ENCODE measurements around the gene ZNF516. TPM values are rescaled to one million over a fixed set of nuclear protein-coding genes. Genes with fewer than 3 reads are reported as not detected.
A peak's percentile ranks its signal among the peaks of the same experiment; 100 is the strongest.

Gene ZNF516
- total and polyA plus RNA-seq, 9 donors, result 13.5 to 110 (median 95.2) TPM

DNA sequence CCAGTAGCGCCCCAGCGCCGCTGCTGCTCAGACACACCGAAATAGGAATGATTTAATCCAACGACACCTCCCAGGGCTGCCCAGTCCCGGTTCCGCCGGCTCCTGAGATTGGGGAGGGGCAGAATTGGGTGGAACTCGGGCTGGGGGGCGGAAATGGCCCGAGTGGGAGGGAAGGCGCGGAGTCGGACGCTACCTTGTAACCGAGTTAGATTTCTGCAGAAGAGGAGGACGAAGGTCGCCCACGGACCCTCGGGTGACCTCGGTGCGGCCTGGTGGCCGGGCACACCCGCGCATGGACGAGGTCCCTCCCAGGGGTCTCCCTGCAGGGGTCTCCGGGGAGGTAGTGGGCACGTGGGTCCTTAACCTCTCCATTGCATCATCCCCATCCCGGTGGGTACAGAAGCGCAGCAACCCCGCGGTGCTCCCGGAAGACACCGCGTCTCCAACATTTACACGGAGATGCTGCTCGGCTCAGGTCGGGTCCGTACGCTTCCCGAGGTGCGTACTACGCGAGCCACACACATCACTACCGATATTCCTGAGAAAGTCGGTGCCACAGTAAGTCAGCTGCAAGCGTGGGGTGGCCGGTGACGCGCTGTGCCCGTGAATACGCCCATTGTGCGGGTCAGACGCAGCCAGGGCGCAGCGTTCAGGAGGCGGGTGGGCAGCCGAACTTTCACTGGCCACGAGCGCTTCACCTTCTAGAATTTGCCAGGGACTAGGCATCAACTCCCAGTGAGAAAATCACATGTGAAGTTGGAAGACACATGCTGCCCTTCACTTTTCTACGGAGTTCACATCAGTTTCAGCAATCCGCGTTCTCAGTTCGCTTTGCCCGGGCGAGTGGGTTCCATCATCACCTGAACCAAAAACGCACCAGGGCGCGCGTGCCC is 3.0 kb downstream of the ZNF516 start:
- peak in 4 of 5 donors; percentile 46 to 70 (median 65) for DNase-seq
- 0 to 1% (median 1%) methylated on average over 56 to 70 of the region's 70 CpGs for WGBS, 3 donors
- intact Hi-C loops (cut with DNase I), result loop anchor here in 1 of 4 donors (5.0 kb wide), 1 partner anchor 35 kb away; no protein-coding TSS in a partner anchor
- H3K27me3 ChIP-seq, result no peaks in the 10 kb centered on the region
- no peaks in the 10 kb centered on the region for H3K36me3 ChIP-seq
- TF ChIP-seq POLR2A (IDR thresholded peaks at IDR 0.05) (no peak), EP300 (IDR thresholded peaks at IDR 0.05) (no peak)
- TF ChIP-seq, protein P1, sequence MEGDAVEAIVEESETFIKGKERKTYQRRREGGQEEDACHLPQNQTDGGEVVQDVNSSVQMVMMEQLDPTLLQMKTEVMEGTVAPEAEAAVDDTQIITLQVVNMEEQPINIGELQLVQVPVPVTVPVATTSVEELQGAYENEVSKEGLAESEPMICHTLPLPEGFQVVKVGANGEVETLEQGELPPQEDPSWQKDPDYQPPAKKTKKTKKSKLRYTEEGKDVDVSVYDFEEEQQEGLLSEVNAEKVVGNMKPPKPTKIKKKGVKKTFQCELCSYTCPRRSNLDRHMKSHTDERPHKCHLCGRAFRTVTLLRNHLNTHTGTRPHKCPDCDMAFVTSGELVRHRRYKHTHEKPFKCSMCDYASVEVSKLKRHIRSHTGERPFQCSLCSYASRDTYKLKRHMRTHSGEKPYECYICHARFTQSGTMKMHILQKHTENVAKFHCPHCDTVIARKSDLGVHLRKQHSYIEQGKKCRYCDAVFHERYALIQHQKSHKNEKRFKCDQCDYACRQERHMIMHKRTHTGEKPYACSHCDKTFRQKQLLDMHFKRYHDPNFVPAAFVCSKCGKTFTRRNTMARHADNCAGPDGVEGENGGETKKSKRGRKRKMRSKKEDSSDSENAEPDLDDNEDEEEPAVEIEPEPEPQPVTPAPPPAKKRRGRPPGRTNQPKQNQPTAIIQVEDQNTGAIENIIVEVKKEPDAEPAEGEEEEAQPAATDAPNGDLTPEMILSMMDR (IDR thresholded peaks at IDR 0.05), result no peak
- peaks cover 5% of the 10 kb centered on the region for H3K4me1 ChIP-seq (ENCODE audit: insufficient read depth)
- peak overlapping the region; percentile 70 for H3K4me3 ChIP-seq
- H3K9me3 ChIP-seq, result no peaks in the 10 kb centered on the region
- H3K27ac ChIP-seq, result peak overlapping the region; percentile 80 to 89

DNA sequence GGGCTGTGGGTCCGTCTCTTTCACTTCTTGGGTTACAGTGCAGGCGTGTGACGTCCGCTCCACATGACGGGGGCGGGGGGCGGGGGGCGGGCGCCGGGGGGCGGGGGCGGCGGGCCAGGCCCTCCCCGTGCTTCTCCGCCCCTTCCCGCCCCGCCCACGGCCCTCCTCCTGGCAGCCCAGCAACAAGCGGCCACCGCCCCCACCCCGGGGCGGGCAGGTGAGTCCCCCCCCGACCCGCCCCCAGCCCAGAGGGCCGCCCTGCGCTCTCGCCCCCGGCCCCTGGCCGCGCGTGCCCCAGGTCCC is 3.6 kb downstream of the ZNF516 start:
- Histone ChIP-seq H3K27me3 (no peaks in the 10 kb centered on the region), H3K4me3 (peak overlapping the region; percentile 70), H3K9me3 (no peaks in the 10 kb centered on the region), H3K27ac (peak overlapping the region; percentile 80 to 89), H3K36me3 (no peaks in the 10 kb centered on the region), H3K4me1 (ENCODE audit: insufficient read depth) (peaks cover 6% of the 10 kb centered on the region)
- peak; percentile 81 to 87 (median 87) for DNase-seq
- TF ChIP-seq, protein P1 (IDR thresholded peaks at IDR 0.05), result no peak
- TF ChIP-seq EP300 (IDR thresholded peaks at IDR 0.05) (no peak), POLR2A (IDR thresholded peaks at IDR 0.05) (no peak)
- intact Hi-C loops (cut with DNase I), result loop anchor here in 1 of 4 donors (5.0 kb wide), 1 partner anchor 36 kb away; no protein-coding TSS in a partner anchor
- WGBS, 3 donors, result 0 to 2% (median 2%) methylated on average over 2 to 30 of the region's 31 CpGs

DNA sequence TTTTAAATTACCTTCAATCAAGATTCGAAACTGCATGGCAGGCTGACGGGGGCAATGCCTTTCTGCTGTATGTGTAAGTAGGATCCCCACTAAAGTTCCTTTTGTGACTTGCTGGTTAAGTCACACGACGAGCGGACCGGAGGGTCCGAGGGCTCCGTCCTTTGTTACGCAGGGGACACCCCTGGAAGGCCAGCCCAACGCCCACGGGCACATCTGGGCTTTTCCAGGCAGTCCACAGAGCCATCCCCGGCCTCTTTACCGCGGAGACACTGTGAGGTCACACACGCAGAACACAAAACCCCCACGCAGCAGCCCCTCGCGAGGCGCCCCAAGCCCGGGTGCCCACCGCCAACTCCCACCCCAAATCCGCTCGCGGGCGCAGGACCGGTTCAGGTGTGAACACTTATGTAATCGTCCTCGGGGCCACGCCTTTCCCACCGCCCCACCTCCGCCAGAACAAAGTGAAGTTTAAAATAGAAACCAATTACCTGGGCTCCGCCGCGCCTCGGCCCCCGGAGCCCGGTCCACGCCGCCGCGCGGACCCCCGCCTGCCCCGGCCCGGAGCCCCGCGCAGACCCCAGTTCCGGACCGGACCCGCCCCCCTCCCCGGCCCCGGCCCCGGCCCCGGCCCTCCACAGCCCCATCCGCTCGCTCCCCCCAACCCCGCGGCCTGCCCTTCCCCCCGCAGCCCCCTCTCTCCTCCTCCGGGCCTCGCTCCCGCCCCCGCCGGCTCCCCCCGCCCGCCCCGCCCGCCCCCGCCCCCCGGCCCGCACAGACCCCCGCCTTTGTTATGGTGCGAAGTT is 4.2 kb downstream of the ZNF516 start:
- 1 to 2% (median 1%) methylated on average over 37 to 69 of the region's 73 CpGs for WGBS, 3 donors
- Histone ChIP-seq H3K27me3 (no peaks in the 10 kb centered on the region), H3K9me3 (no peaks in the 10 kb centered on the region), H3K4me3 (peak overlapping the region; percentile 70), H3K4me1 (ENCODE audit: insufficient read depth) (peaks cover 6% of the 10 kb centered on the region), H3K27ac (peak overlapping the region; percentile 80 to 92), H3K36me3 (no peaks in the 10 kb centered on the region)
- DNase-seq, result peak; percentile 59 to 75 (median 72)
- no peak for TF ChIP-seq EP300 (IDR thresholded peaks at IDR 0.05)
- no peak for TF ChIP-seq POLR2A (IDR thresholded peaks at IDR 0.05)
- TF ChIP-seq, protein P1 (IDR thresholded peaks at IDR 0.05), result no peak
- intact Hi-C loops (cut with DNase I), result loop anchor here in 1 of 4 donors (5.0 kb wide), 1 partner anchor 36 kb away; no protein-coding TSS in a partner anchor

DNA sequence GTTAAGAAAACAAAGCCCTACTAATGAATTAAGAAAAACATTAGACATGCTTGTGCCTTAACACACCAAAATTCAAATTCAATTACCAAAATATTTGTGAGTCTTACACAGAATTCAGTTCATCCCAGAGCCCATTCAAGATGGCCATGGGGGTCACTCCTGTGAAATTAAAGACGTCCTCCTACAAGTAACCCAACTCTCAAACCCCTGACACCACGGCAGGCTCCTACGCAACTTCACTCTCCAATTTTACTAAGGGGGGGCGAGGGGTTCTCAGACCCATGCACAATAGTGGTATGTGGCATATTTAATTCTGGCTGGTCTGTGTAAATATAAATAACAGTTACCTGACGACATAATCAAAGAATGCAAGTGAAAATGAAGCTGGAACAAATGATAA is 5.0 kb downstream of the ZNF516 start:
- Histone ChIP-seq H3K27ac (peak overlapping the region in 1 of 2 donors; percentile 92), H3K36me3 (no peaks in the 10 kb centered on the region), H3K4me1 (ENCODE audit: insufficient read depth) (peaks cover 9% of the 10 kb centered on the region), H3K9me3 (no peaks in the 10 kb centered on the region), H3K27me3 (no peaks in the 10 kb centered on the region), H3K4me3 (peak overlapping the region; percentile 70)
- 17 to 29% (median 25%) methylated on average over 5 of the region's 5 CpGs for WGBS, 3 donors
- intact Hi-C loops (cut with DNase I), result loop anchor here in 1 of 4 donors (5.0 kb wide), 1 partner anchor 37 kb away; no protein-coding TSS in a partner anchor
- TF ChIP-seq POLR2A (IDR thresholded peaks at IDR 0.05), result no peak
- TF ChIP-seq EP300 (IDR thresholded peaks at IDR 0.05), result no peak
- TF ChIP-seq, protein P1 (IDR thresholded peaks at IDR 0.05), result no peak
- DNase-seq, result no peak
